GM23338 (cell line): ENCODE results near the gene GPR158. TPM values are rescaled to one million over a fixed set of nuclear protein-coding genes. Genes with fewer than 3 reads are reported as not detected.

ENCODE experiments used
- ATAC-seq: fragments of 200-7000 bp; cut with Tn5 transposase; 3 replicates; pipeline ENCODE4 v1.9.1; 2020
- DNase-seq: peaks from one replicate; pipeline ENCODE4 v3.0.0-alpha.2; 2015; ENCODE audit warnings: low spot score
- H2AFZ ChIP-seq: fragments of 200-600 bp; sonication (generic); 2 replicates; pipeline ENCODE4 v1.8.0; 2016; ENCODE audit warnings: antibody characterized with exemption, mild to moderate bottlenecking, moderate library complexity
- H3F3A ChIP-seq: fragments of 200-600 bp; sonication (generic); replicated peaks from 2 replicates; pipeline ENCODE4 v1.8.0; 2017; ENCODE audit warnings: antibody characterized with exemption, mixed run types, low read depth
- H3K27ac ChIP-seq: fragments of 200-600 bp; sonication (generic); 2 replicates; pipeline ENCODE4 v1.6.1; 2016; ENCODE audit warnings: low read depth
- H3K27me3 ChIP-seq: fragments of 200-600 bp; sonication (generic); 2 replicates; pipeline ENCODE4 v1.8.0; 2016; ENCODE audit warnings: mild to moderate bottlenecking, mixed run types, moderate library complexity; ENCODE audit not compliant: insufficient read depth
- H3K36me3 ChIP-seq: fragments of 200-600 bp; sonication (generic); 2 replicates; pipeline ENCODE4 v1.8.0; 2016; ENCODE audit warnings: mild to moderate bottlenecking; ENCODE audit not compliant: insufficient read depth
- H3K4me1 ChIP-seq: fragments of 200-600 bp; sonication (generic); 2 replicates; pipeline ENCODE4 v1.8.0; 2016; ENCODE audit warnings: mild to moderate bottlenecking, moderate library complexity; ENCODE audit not compliant: insufficient read depth
- H3K4me2 ChIP-seq: fragments of 200-600 bp; sonication (generic); 2 replicates; pipeline ENCODE4 v1.7.1; 2017; ENCODE audit warnings: mixed run types
- H3K4me3 ChIP-seq: fragments of 200-600 bp; sonication (generic); 2 replicates; pipeline ENCODE4 v1.6.1; 2016; ENCODE audit warnings: mixed run types
- H3K79me2 ChIP-seq: fragments of 200-600 bp; sonication (generic); replicated peaks from 2 replicates; pipeline ENCODE4 v1.8.0; 2017; ENCODE audit warnings: mild to moderate bottlenecking; ENCODE audit not compliant: insufficient read depth
- H3K9me2 ChIP-seq: fragments of 200-600 bp; sonication (generic); 2 replicates; pipeline ENCODE4 v1.8.0; 2017; ENCODE audit not compliant: insufficient read depth
- H4K20me1 ChIP-seq: fragments of 200-600 bp; sonication (generic); replicated peaks from 2 replicates; pipeline ENCODE4 v1.8.0; 2017; ENCODE audit warnings: mild to moderate bottlenecking; ENCODE audit not compliant: insufficient read depth
- H3K27ac Mint-ChIP-seq: 2 replicates; pipeline ENCODE4 v1.8.0; 2020; ENCODE audit warnings: inconsistent platforms, mild to moderate bottlenecking, moderate library complexity, mixed read lengths
- H3K27me3 Mint-ChIP-seq: 3 replicates; pipeline ENCODE4 v1.8.0; 2022; ENCODE audit warnings: low read depth, mild to moderate bottlenecking, moderate library complexity, mixed read lengths, inconsistent platforms; ENCODE audit not compliant: insufficient read depth, poor library complexity
- H3K36me3 Mint-ChIP-seq: 3 replicates; pipeline ENCODE4 v1.8.0; 2021; ENCODE audit warnings: low read depth, mild to moderate bottlenecking, inconsistent platforms, moderate library complexity, mixed read lengths
- H3K4me1 Mint-ChIP-seq: 3 replicates; pipeline ENCODE4 v1.8.0; 2020; ENCODE audit warnings: mild to moderate bottlenecking, inconsistent platforms, mixed read lengths
- H3K4me3 Mint-ChIP-seq: 3 replicates; pipeline ENCODE4 v1.8.0; 2021; ENCODE audit warnings: moderate library complexity, mild to moderate bottlenecking, inconsistent platforms, mixed read lengths
- H3K9me3 Mint-ChIP-seq: 3 replicates; pipeline ENCODE4 v1.8.0; 2020; ENCODE audit warnings: moderate library complexity, mild to moderate bottlenecking, inconsistent platforms, mixed read lengths
- CREB1 ChIP-seq: fragments of 250-450 bp; sonication (Bioruptor Pico); IDR thresholded peaks from 2 replicates; pipeline ENCODE4 v1.5.0; 2020; ENCODE audit warnings: low read depth, mild to moderate bottlenecking, moderate library complexity
- EZH2phosphoT487 ChIP-seq: fragments of 200-600 bp; sonication (generic); IDR thresholded peaks from one replicate; pipeline ENCODE4 v1.8.1; 2018; ENCODE audit warnings: antibody characterized with exemption; ENCODE audit not compliant: unreplicated experiment
- NANOG ChIP-seq: IDR thresholded peaks from 2 replicates; pipeline ENCODE4 v1.6.1; 2016; ENCODE audit warnings: antibody characterized with exemption, borderline replicate concordance
- POLR2AphosphoS5 ChIP-seq: IDR thresholded peaks from 2 replicates; pipeline ENCODE4 v1.6.1; 2016; ENCODE audit warnings: antibody characterized with exemption, low read depth
- ZNF114 ChIP-seq: fragments of 250-450 bp; sonication (Bioruptor Pico); IDR thresholded peaks from 2 replicates; pipeline ENCODE4 v1.5.0; 2020; ENCODE audit warnings: mild to moderate bottlenecking, moderate library complexity
- polyA plus RNA-seq: library from polyadenylated mRNA; unstranded; fragments of >200 nt; fragmentation: Nextera tagmentation; extraction: Ambion mirVana; gene quantifications from 2 replicates; pipeline ENCODE4 v1.2.1, GENCODE V29; 2016
- total RNA-seq: library from RNA; depleted of rRNA; stranded (reverse); fragments of >200 nt; shearing (Covaris generic); gene quantifications from 2 replicates; pipeline ENCODE4 v1.2.3, GENCODE V29; 2014
- TF ChIP-seq, protein P1 (sequence below), 2 experiments: fragments of 200-600 bp in 1 of 2; sonication (generic) in 1 of 2; conservative IDR thresholded peaks; 2 replicates each; pipeline versions ENCODE4 v1.5.1 to v1.6.1; 2016 to 2017; ENCODE audit warnings: antibody characterized with exemption in 2 of 2, low read depth in 2 of 2, mild to moderate bottlenecking in 2 of 2, moderate library complexity in 1 of 2
- TF ChIP-seq, protein P2 (sequence below): IDR thresholded peaks from one replicate; pipeline ENCODE4 v1.6.1; 2018; ENCODE audit warnings: antibody characterized with exemption; ENCODE audit not compliant: unreplicated experiment
- TF ChIP-seq, protein P3 (sequence below): IDR thresholded peaks from 2 replicates; pipeline ENCODE4 v1.6.1; 2016; ENCODE audit warnings: antibody characterized with exemption

Gene GPR158
- total and polyA plus RNA-seq, 2 experiments from 2014 or later: 0.13 to 1.5 TPM

DNA sequence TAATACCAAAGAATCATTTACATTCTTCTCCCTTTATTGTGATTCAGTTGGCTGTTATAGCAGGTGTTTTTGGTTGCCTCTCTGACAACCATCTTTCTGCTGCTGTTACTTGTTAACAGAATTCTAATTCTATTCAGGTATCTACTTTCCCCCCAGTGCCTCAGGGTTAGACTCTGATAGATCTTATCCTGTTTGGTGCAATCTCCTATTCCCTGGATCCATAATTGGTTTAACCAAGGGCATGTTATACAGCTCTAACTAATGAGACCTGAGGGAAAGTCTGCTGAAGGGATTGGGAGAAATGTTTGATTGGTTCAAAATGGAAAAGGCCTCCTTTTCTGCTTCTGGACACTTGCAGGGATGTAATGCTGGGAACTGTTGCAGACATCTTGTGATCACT lies 161.5 kb downstream of the GPR158 start:
- Histone ChIP-seq H3K27me3 (no peaks in the 10 kb centered on the region), H3K4me2 (no peak overlapping the region), H3K79me2 (no peaks in the 10 kb centered on the region), H3K4me1 (no peaks in the 10 kb centered on the region; the same call in 1 of the 2 replicates), H4K20me1 (no peaks in the 10 kb centered on the region), H3K36me3 (no peaks in the 10 kb centered on the region), H3K9me2 (no peaks in the 10 kb centered on the region), H3K4me3 (no peak overlapping the region), H3F3A (no peaks in the 10 kb centered on the region), H3K27ac (no peak overlapping the region), H2AFZ (no peak overlapping the region)
- Mint-ChIP-seq H3K4me3 (no peak overlapping the region), H3K4me1 (peaks cover 9% of the 10 kb centered on the region; the same call in 2 of the 3 replicates), H3K9me3 (no peaks in the 10 kb centered on the region), H3K27me3 (no peaks in the 10 kb centered on the region), H3K36me3 (no peaks in the 10 kb centered on the region), H3K27ac (no peak overlapping the region)
- DNase-seq (no peak), ATAC-seq (no peak)
- TF ChIP-seq ZNF114: no peak
- no peak for TF ChIP-seq NANOG

DNA sequence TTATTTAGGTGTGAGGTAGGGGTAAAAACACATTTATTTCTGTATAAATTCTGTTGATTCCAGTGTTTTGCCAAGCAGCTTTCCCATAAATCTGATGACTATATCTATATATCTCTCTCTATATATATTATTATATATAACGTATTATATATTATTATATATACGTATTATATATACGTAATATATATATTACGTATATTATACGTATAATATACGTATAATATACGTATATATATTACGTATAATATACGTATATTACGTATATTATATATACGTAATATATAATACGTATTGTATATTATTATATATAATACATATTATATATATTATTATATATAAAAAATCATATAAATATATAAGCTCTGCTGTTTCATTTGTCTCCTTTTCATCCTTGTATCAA lies 163.5 kb downstream of the GPR158 start:
- ATAC-seq (no peak), DNase-seq (no peak)
- Histone ChIP-seq H4K20me1 (no peaks in the 10 kb centered on the region), H3K36me3 (no peaks in the 10 kb centered on the region), H2AFZ (no peak overlapping the region), H3K4me3 (no peak overlapping the region), H3K27ac (no peak overlapping the region), H3K4me2 (no peak overlapping the region), H3K27me3 (no peaks in the 10 kb centered on the region), H3K79me2 (no peaks in the 10 kb centered on the region), H3F3A (no peaks in the 10 kb centered on the region), H3K9me2 (no peaks in the 10 kb centered on the region), H3K4me1 (no peaks in the 10 kb centered on the region; the same call in 1 of the 2 replicates)
- Mint-ChIP-seq H3K36me3 (no peaks in the 10 kb centered on the region), H3K27me3 (no peaks in the 10 kb centered on the region), H3K4me3 (no peak overlapping the region), H3K4me1 (no peaks in the 10 kb centered on the region), H3K27ac (no peak overlapping the region), H3K9me3 (no peaks in the 10 kb centered on the region)
- TF ChIP-seq, protein P1, sequence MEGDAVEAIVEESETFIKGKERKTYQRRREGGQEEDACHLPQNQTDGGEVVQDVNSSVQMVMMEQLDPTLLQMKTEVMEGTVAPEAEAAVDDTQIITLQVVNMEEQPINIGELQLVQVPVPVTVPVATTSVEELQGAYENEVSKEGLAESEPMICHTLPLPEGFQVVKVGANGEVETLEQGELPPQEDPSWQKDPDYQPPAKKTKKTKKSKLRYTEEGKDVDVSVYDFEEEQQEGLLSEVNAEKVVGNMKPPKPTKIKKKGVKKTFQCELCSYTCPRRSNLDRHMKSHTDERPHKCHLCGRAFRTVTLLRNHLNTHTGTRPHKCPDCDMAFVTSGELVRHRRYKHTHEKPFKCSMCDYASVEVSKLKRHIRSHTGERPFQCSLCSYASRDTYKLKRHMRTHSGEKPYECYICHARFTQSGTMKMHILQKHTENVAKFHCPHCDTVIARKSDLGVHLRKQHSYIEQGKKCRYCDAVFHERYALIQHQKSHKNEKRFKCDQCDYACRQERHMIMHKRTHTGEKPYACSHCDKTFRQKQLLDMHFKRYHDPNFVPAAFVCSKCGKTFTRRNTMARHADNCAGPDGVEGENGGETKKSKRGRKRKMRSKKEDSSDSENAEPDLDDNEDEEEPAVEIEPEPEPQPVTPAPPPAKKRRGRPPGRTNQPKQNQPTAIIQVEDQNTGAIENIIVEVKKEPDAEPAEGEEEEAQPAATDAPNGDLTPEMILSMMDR (conservative IDR thresholded peaks at IDR 0.05; ENCODE audit: low read depth in 2 of 2): no peak
- TF ChIP-seq EZH2phosphoT487: no peak
- TF ChIP-seq NANOG: no peak
- TF ChIP-seq, protein P2, sequence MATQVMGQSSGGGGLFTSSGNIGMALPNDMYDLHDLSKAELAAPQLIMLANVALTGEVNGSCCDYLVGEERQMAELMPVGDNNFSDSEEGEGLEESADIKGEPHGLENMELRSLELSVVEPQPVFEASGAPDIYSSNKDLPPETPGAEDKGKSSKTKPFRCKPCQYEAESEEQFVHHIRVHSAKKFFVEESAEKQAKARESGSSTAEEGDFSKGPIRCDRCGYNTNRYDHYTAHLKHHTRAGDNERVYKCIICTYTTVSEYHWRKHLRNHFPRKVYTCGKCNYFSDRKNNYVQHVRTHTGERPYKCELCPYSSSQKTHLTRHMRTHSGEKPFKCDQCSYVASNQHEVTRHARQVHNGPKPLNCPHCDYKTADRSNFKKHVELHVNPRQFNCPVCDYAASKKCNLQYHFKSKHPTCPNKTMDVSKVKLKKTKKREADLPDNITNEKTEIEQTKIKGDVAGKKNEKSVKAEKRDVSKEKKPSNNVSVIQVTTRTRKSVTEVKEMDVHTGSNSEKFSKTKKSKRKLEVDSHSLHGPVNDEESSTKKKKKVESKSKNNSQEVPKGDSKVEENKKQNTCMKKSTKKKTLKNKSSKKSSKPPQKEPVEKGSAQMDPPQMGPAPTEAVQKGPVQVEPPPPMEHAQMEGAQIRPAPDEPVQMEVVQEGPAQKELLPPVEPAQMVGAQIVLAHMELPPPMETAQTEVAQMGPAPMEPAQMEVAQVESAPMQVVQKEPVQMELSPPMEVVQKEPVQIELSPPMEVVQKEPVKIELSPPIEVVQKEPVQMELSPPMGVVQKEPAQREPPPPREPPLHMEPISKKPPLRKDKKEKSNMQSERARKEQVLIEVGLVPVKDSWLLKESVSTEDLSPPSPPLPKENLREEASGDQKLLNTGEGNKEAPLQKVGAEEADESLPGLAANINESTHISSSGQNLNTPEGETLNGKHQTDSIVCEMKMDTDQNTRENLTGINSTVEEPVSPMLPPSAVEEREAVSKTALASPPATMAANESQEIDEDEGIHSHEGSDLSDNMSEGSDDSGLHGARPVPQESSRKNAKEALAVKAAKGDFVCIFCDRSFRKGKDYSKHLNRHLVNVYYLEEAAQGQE: no peak
- TF ChIP-seq, protein P3, sequence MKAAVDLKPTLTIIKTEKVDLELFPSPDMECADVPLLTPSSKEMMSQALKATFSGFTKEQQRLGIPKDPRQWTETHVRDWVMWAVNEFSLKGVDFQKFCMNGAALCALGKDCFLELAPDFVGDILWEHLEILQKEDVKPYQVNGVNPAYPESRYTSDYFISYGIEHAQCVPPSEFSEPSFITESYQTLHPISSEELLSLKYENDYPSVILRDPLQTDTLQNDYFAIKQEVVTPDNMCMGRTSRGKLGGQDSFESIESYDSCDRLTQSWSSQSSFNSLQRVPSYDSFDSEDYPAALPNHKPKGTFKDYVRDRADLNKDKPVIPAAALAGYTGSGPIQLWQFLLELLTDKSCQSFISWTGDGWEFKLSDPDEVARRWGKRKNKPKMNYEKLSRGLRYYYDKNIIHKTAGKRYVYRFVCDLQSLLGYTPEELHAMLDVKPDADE: no peak
- TF ChIP-seq CREB1 (CRISPR knock-in tag): no peak
- no peak for TF ChIP-seq POLR2AphosphoS5
- no peak for TF ChIP-seq ZNF114
